Common myeloid progenitor, CD34-positive (primary cell): ENCODE results near the gene MXD1.
A peak's percentile ranks its signal among the peaks of the same experiment; 100 is the strongest.

Source experiments
- CTCF ChIA-PET: fragments of 350-600 bp; sonication (Branson Sonifier 250); formaldehyde crosslinking; loops from one replicate; lab custom pipeline; 2021; ENCODE audit warnings: antibody characterized with exemption; lab: Charles Lee
- POLR2A ChIA-PET: fragments of 350-600 bp; sonication (Branson Sonifier 250); formaldehyde crosslinking; loops from one replicate; lab custom pipeline; 2021; ENCODE audit warnings: antibody characterized with exemption; lab: Charles Lee
- DNase-seq, 3 donors: peaks; one replicate each; pipeline versions ENCODE4 v3.0.0 to v3.0.0-alpha.2; 2013
- H3K27ac ChIP-seq, 2 experiments: 1 replicate in 1 of 2; 2 replicates in 1 of 2; pipeline ENCODE4 v1.7.0; 2013; ENCODE audit warnings: inconsistent platforms in 2 of 2, low read length in 2 of 2, mild to moderate bottlenecking in 2 of 2, low read depth in 1 of 2, moderate library complexity in 1 of 2; ENCODE audit not compliant: severe bottlenecking in 2 of 2, insufficient read depth in 1 of 2, poor library complexity in 1 of 2
- H3K27me3 ChIP-seq, 5 experiments: replicated peaks in 2 of 5; 1 replicate in 3 of 5; 2 replicates in 2 of 5; pipeline versions ENCODE4 v1.6.1 to v1.7.0; 2013; ENCODE audit warnings: low read length in 4 of 5, mild to moderate bottlenecking in 2 of 5, moderate library complexity in 2 of 5, inconsistent platforms in 1 of 5; ENCODE audit not compliant: insufficient read depth in 5 of 5, control insufficient read depth in 4 of 5
- H3K36me3 ChIP-seq, 4 experiments: 1 replicate in 2 of 4; 2 replicates in 2 of 4; pipeline versions ENCODE4 v1.6.1 to v1.7.0; 2013; ENCODE audit warnings: low read length in 3 of 4, control low read depth in 1 of 4, mild to moderate bottlenecking in 1 of 4; ENCODE audit not compliant: control insufficient read depth in 4 of 4, insufficient read depth in 4 of 4
- H3K4me1 ChIP-seq, 4 experiments: 1 replicate in 3 of 4; 2 replicates in 1 of 4; pipeline versions ENCODE4 v1.6.1 to v1.7.1; 2013; ENCODE audit warnings: low read length in 3 of 4, mild to moderate bottlenecking in 3 of 4, control low read depth in 1 of 4, inconsistent platforms in 1 of 4, moderate library complexity in 1 of 4; ENCODE audit not compliant: control insufficient read depth in 4 of 4, insufficient read depth in 4 of 4; ENCODE audit errors: control extremely low read depth in 1 of 4
- H3K4me3 ChIP-seq, 7 experiments: 1 replicate in 4 of 7; 2 replicates in 3 of 7; pipeline versions ENCODE4 v1.5.1 to v1.7.0; 2013; ENCODE audit warnings: mild to moderate bottlenecking in 7 of 7, low read length in 6 of 7, moderate library complexity in 6 of 7, inconsistent platforms in 2 of 7, low read depth in 2 of 7, control low read depth in 1 of 7; ENCODE audit not compliant: insufficient read depth in 4 of 7, control insufficient read depth in 1 of 7; ENCODE audit errors: extremely low read depth in 1 of 7
- H3K9me3 ChIP-seq, 5 experiments: 1 replicate in 4 of 5; 2 replicates in 1 of 5; pipeline versions ENCODE4 v1.6.1 to v1.7.1; 2013; ENCODE audit warnings: low read length in 4 of 5, mild to moderate bottlenecking in 2 of 5, inconsistent platforms in 1 of 5, low read depth in 1 of 5, moderate library complexity in 1 of 5; ENCODE audit not compliant: control insufficient read depth in 4 of 5, insufficient read depth in 2 of 5; ENCODE audit errors: control extremely low read depth in 1 of 5
- WGBS: methylation state at CpG from one replicate; pipeline ENCODE4 v1.1.5; 2013; ENCODE audit not compliant: insufficient coverage; 5-methylcytosine and 5-hydroxymethylcytosine counted together

The MXD1 gene

GRCh38 chr2:69944756-69945155 is 29.8 kb downstream of the MXD1 start:
- H3K4me3 ChIP-seq, result peak overlapping the region in 1 of 7 experiments; percentile 44
- H3K36me3 ChIP-seq, result peaks cover 0 to 31% (median 21%) of the 10 kb centered on the region in 4 experiments
- H3K4me1 ChIP-seq, result peaks cover 26 to 65% (median 59%) of the 10 kb centered on the region in 4 experiments
- H3K27me3 ChIP-seq, result no peaks in the 10 kb centered on the region
- POLR2A ChIA-PET, result interaction anchor here (1.1 to 2.9 kb wide), 3 partner anchors 28 to 141 kb away, joined by 3 to 15 read pairs (median 5); partner anchors contain the start of gene MXD1
- H3K27ac ChIP-seq, result peak overlapping the region; percentile 80 to 82
- peak in 1 of 3 donors; percentile 31 for DNase-seq
- WGBS, result 96% methylated on average over 4 of the region's 7 CpGs
- CTCF ChIA-PET, result interaction anchor here (0.7 to 2.7 kb wide), 10 partner anchors 10 to 129 kb away, joined by 3 to 10 read pairs (median 4); partner anchors contain the start of gene ASPRV1
- no peaks in the 10 kb centered on the region for H3K9me3 ChIP-seq

GRCh38 chr2:69945441-69945840 is 30.5 kb downstream of the MXD1 start:
- POLR2A ChIA-PET, result interaction anchor here (2.9 kb wide), 1 partner anchor 31 kb away, joined by 15 read pairs; the partner anchor contains the start of gene MXD1
- CTCF ChIA-PET, result interaction anchor here (1.0 to 2.7 kb wide), 10 partner anchors 10 to 197 kb away, joined by 3 to 10 read pairs (median 4); partner anchors contain the start of gene ASPRV1
- H3K4me1 ChIP-seq, result peaks cover 26 to 65% (median 59%) of the 10 kb centered on the region in 4 experiments

GRCh38 chr2:69945941-69946340 is 31.0 kb downstream of the MXD1 start:
- peak overlapping the region in 2 of 7 experiments; percentile 26 to 41 for H3K4me3 ChIP-seq
- H3K4me1 ChIP-seq, result peaks cover 26 to 65% (median 59%) of the 10 kb centered on the region in 4 experiments
- ChIA-PET POLR2A (interaction anchor here (0.6 to 2.9 kb wide), 2 partner anchors 28 to 32 kb away, joined by 3 to 15 read pairs; partner anchors contain the start of gene MXD1), CTCF (interaction anchor here (0.9 to 2.7 kb wide), 11 partner anchors 9 to 197 kb away, joined by 3 to 10 read pairs (median 4); partner anchors contain the start of genes ASPRV1 and MXD1)
- H3K27ac ChIP-seq, result peak overlapping the region; percentile 82 to 85
- no peaks in the 10 kb centered on the region for H3K9me3 ChIP-seq
- peaks cover 0 to 22% (median 13%) of the 10 kb centered on the region in 4 experiments for H3K36me3 ChIP-seq
- WGBS, result 92% methylated on average over 5 of the region's 8 CpGs
- no peaks in the 10 kb centered on the region for H3K27me3 ChIP-seq
- peak in 1 of 3 donors; percentile 26 for DNase-seq

More at GRCh38 chr2:69945441-69945840, 30.5 kb downstream of the MXD1 start:
- whole genome bisulfite sequencing, result 46% methylated on average over 7 of the region's 8 CpGs
- H3K4me3 ChIP-seq, result peak overlapping the region in 2 of 7 experiments; percentile 26 to 41
- DNase-seq, result peak; percentile 39 to 72 (median 69)
- peak overlapping the region; percentile 82 to 85 for H3K27ac ChIP-seq
- peaks cover 0 to 27% (median 17%) of the 10 kb centered on the region in 4 experiments for H3K36me3 ChIP-seq
- H3K9me3 ChIP-seq, result no peaks in the 10 kb centered on the region
- no peaks in the 10 kb centered on the region for H3K27me3 ChIP-seq

- peak; percentile 75 to 93 (median 92) for DNase-seq
Observed at GRCh38 chr2:69946351-69947324, 31.7 kb downstream of the MXD1 start.

GRCh38 chr2:69947325-69947931 is 32.5 kb downstream of the MXD1 start:
- H3K27me3 ChIP-seq, result no peaks in the 10 kb centered on the region
- H3K9me3 ChIP-seq, result no peaks in the 10 kb centered on the region
- ChIA-PET CTCF (interaction anchor here (1.0 to 2.0 kb wide), 2 partner anchors 13 to 122 kb away, joined by 4 to 6 read pairs; no protein-coding TSS in a partner anchor), POLR2A (interaction anchor here (1.1 kb wide), 1 partner anchor 33 kb away, joined by 3 read pairs; the partner anchor contains the start of gene MXD1)
- no peak overlapping the region for H3K4me3 ChIP-seq
- DNase-seq, result no peak
- 100% methylated on average over 4 of the region's 4 CpGs for WGBS
- H3K4me1 ChIP-seq, result peaks cover 26 to 65% (median 59%) of the 10 kb centered on the region in 4 experiments
- peak overlapping the region; percentile 82 to 85 for H3K27ac ChIP-seq
- peaks cover 0 to 8% (median 5%) of the 10 kb centered on the region in 4 experiments for H3K36me3 ChIP-seq

More at GRCh38 chr2:69946351-69947324, 31.7 kb downstream of the MXD1 start:
- CTCF ChIA-PET, result interaction anchor here (0.9 to 2.7 kb wide), 9 partner anchors 9 to 196 kb away, joined by 3 to 10 read pairs (median 4); partner anchors contain the start of genes ASPRV1 and MXD1
- Histone ChIP-seq H3K27me3 (no peaks in the 10 kb centered on the region), H3K36me3 (peaks cover 0 to 16% (median 9%) of the 10 kb centered on the region in 4 experiments), H3K4me3 (peak overlapping the region in 3 of 7 experiments; percentile 13 to 54 (median 41)), H3K4me1 (peaks cover 26 to 65% (median 59%) of the 10 kb centered on the region in 4 experiments), H3K9me3 (no peaks in the 10 kb centered on the region), H3K27ac (peak overlapping the region; percentile 82 to 85)
- POLR2A ChIA-PET, result interaction anchor here (0.6 to 1.1 kb wide), 2 partner anchors 28 to 32 kb away, joined by 3 read pairs; partner anchors contain the start of gene MXD1
- WGBS, result 2% methylated on average over 4 of the region's 13 CpGs
